Measurements from ENCODE around the gene PRAF2.

The PRAF2 gene

GRCh38 chrX:49071877-49072711 is 1.7 kb downstream of the PRAF2 start:
- no peak for DNase-seq

GRCh38 chrX:49070988-49071387 is 2.8 kb downstream of the PRAF2 start:
- DNase-seq = no peak

- DNase-seq = no peak
Observed at GRCh38 chrX:49069038-49069437, 4.8 kb downstream of the PRAF2 start.

GRCh38 chrX:49067285-49068120 is 6.3 kb downstream of the PRAF2 start:
- DNase-seq = no peak

GRCh38 chrX:49066690-49067089 is 7.1 kb downstream of the PRAF2 start:
- DNase-seq = no peak

GRCh38 chrX:49066278-49066677 is 7.5 kb downstream of the PRAF2 start:
- DNase-seq = no peak

GRCh38 chrX:49064735-49065134 is 9.1 kb downstream of the PRAF2 start:
- DNase-seq = no peak

- no peak for DNase-seq
Observed at GRCh38 chrX:49064303-49064702, 9.5 kb downstream of the PRAF2 start.

GRCh38 chrX:49063715-49064114 is 10.1 kb downstream of the PRAF2 start:
- no peak for DNase-seq

- no peak for DNase-seq
Observed at GRCh38 chrX:49061916-49062315, 11.9 kb downstream of the PRAF2 start.

GRCh38 chrX:49061490-49061889 is 12.3 kb downstream of the PRAF2 start:
- DNase-seq = no peak

DNA sequence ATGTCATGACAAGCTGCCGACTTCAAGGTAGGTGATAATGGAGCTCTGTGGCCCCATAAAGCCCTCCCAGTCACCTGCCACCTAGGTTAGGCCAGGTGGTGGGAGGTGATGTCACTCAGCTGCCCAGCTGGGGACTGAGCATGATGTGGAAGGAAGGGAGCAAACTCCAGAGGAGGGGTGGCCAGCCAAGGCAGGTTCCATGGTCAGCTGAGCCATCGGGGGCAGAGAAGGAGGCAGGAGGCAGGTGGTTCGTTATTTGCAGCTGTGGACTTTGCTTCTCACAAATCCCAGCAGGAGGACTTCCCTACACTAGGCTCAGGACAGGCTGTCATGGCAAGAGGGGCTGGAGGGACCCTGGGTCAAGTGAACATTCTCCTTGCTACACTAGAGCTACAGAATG is 12.9 kb downstream of the PRAF2 start:
- no peak for DNase-seq

DNA sequence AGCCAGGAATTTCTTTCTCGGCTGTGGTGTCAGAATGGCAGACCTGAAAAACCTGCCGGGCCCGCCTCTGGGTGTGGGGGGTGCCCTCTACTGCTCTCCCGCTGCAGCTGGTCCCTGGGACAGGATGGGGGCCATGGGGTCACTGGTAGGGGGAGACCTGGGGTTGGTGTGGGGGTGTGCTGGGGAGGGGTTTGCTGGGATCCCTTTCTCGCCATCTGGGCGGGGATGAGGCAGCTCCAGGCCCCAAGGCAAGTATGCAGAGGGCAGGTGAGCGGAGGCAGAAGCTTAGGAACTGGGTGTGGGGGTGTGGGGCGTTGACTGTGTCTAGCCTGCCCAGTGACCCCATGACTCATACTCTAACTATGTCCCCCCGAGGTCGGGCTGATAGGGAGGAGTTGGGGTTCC is 14.1 kb downstream of the PRAF2 start:
- DNase-seq = no peak

GRCh38 chrX:49059201-49059600 is 14.6 kb downstream of the PRAF2 start:
- DNase-seq = no peak

DNA sequence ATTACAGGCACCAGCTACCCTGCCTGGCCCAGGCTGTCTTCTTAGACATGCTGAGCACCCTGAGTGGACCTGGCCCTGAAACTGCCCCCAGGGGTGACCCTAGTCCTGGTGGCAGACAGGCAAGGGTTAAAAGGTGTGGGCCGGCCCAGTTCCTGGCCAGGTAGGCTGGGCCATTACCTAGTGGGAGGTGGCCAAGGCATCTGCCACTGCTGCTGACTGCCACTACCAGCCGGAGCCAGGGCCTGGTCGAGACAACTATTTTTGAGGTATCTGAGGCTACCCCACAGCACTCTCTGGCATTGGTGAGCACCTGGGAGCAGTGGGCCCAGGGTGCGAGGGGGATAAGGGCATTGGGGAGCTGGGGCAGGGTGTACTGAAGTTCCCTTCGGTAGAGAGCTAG is 15.0 kb downstream of the PRAF2 start, which contains the start of gene CCDC120:
Gene CCDC120 (plus strand): TSS at position 206 of the 400 bp plus-strand sequence. CDS start 3,043 bp downstream, outside the sequence.
- no peak for DNase-seq

DNA sequence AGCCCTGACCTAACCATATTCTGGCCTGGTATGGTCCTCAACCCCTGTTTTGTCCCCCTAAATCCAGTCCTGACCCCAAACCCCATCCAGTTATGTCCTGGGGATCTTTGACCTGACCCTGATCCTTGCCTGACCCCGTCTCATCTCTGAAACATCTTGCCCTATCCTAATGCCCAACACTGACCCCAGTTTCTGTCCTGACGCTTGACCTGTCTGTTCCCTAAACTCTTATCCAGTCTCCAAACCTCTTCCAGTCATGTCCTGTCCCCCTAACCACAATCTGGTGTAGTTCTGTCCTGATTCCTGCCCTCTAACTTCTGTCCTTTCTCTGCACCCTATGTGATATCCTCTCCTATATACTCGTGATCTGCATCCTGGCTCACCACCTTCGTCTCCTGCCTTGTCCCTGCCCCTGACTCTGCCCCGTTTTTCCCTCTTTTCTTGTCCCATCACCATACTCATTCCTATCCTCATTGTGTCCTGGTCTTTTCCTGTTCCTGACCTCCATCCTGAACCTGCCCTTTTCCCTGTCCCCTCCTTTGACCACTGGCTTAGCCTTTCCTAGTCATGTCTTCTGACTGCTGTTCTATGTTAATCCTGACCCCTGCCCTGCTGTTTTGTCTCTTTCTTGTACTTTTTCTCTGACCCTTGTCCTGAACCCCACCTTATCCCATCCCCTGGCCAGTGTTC is 19.6 kb downstream of the PRAF2 start:
- no peak for DNase-seq

DNA sequence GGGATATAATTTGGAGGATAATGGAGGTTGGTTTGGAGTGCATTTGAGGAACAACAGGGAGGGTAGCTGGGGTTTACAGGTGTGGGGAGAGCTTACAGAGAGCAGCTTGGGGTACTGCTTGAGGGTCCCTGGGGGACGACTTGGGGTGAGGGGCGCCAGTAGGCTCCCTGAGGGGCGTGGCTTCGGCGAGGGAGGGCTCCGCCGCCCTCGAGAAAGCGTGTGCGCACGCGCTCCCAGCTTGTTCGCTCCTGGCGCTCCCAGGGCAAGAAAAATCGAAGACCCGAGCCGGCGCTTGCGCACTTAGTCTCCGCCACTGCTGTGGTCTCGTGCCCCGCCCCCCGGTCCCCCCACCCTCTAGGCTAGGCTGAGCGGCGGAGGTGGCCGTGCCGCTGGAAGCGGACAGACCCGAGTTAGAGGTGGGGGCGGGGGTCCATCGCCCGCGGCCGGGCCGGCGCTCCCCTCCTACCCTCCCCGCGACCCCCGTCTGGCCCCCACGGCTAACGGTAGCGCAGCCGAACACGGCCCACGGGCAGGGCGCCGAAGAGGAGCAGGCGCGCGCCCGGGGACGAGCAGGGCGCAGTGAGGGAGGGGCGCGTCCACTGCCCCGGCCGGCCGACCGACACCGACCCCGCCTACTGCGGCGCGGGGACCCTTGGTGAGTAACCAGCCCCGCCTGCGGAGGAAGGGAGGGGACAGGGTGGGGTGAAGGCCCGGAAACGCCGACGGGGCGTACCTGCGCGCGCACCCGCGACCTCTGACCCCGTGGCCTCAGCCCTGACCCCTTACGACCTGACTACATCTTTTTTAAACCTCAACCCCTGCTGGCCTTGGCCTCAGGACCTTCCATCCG is 20.4 kb downstream of the PRAF2 start:
- DNase-seq = peak; percentile 19 to 71 (median 41)

- DNase-seq = no peak
Observed at GRCh38 chrX:49043987-49044281, 29.9 kb downstream of the PRAF2 start.

DNA sequence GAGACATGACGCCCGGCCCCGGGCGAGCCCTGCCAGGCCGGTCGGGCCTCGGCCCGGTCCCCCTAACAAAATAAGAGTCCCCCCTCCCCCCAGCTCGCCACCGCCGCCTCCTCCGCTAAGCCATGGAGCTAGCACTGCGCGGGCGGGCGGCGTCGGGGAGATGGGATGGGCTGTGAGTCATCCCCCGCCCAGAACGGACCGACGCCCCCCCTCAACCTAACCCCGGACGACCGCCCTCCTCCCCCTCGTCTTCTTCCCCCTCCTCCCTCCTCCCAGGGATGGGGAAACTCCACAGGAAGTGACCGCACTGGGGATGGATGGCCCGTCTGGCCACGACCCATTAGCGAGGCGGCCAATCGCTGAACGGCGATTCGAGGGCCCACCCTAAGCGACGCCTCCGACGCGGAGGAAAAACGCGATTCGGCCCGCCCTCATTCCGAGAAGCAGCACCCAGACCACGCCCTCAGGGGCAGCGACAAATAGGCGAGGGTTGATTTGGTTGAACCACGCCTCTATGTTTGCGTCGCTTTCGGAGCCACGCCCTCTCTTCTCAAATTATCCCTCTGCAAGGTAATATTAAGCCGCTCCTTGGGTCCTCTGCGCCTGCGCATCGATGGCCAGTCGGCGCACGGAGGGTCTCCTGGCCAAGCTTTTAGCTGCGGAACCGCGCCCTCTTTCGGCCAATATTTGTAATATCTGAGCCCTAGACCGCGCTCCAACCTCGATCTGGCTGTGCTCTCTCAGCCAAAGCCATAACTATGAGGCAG is 30.4 kb downstream of the PRAF2 start, which contains the start of gene TFE3:
Gene TFE3 (minus strand): TSS at position 138 of the 767 bp plus-strand sequence. CDS start 131 bp downstream, at position 7.
- DNase-seq = peak; percentile 91 to 98 (median 93)

- DNase-seq = no peak
Observed at GRCh38 chrX:49042581-49043219, 31.1 kb downstream of the PRAF2 start.

Data from T-helper 1 cell (primary cell).